Measurements from ENCODE around the gene GALNTL6. TPM values are rescaled to one million over a fixed set of nuclear protein-coding genes. Genes with fewer than 3 reads are reported as not detected.

GALNTL6 gene
- total RNA-seq, 1 donor from 2014 or later, result 0.10 TPM

GRCh38 chr4:172815499-172816164, 1002.4 kb downstream of the GALNTL6 start:
- H3K9me3 Mint-ChIP-seq (ENCODE audit: unreplicated experiment), result no peaks in the 10 kb centered on the region
- H3K4me1 Mint-ChIP-seq (ENCODE audit: unreplicated experiment), result no peaks in the 10 kb centered on the region
- peaks cover 2% of the 10 kb centered on the region for H3K27me3 Mint-ChIP-seq (ENCODE audit: unreplicated experiment)

GRCh38 chr4:172818901-172819300, 1005.7 kb downstream of the GALNTL6 start:
- H3K4me3 Mint-ChIP-seq (ENCODE audit: unreplicated experiment), result no peak overlapping the region
- DNase-seq (ENCODE audit: low spot score), result no peak
- no peaks in the 10 kb centered on the region for H3K4me1 Mint-ChIP-seq (ENCODE audit: unreplicated experiment)
- no peaks in the 10 kb centered on the region for H3K27me3 Mint-ChIP-seq (ENCODE audit: unreplicated experiment)
- no peak overlapping the region for H3K27ac Mint-ChIP-seq (ENCODE audit: unreplicated experiment)
- no peak for TF ChIP-seq CTCF (IDR thresholded peaks at IDR 0.05; ENCODE audit: unreplicated experiment)
- no peaks in the 10 kb centered on the region for H3K9me3 Mint-ChIP-seq (ENCODE audit: unreplicated experiment)
- H3K36me3 Mint-ChIP-seq (ENCODE audit: low read depth, unreplicated experiment), result no peaks in the 10 kb centered on the region

More at GRCh38 chr4:172815499-172816164, 1002.4 kb downstream of the GALNTL6 start:
- no peak overlapping the region for H3K27ac Mint-ChIP-seq (ENCODE audit: unreplicated experiment)
- no peak for DNase-seq (ENCODE audit: low spot score)
- TF ChIP-seq CTCF (IDR thresholded peaks at IDR 0.05; ENCODE audit: unreplicated experiment), result no peak
- H3K36me3 Mint-ChIP-seq (ENCODE audit: low read depth, unreplicated experiment), result no peaks in the 10 kb centered on the region
- no peak overlapping the region for H3K4me3 Mint-ChIP-seq (ENCODE audit: unreplicated experiment)

GRCh38 chr4:172819353-172819752, 1006.1 kb downstream of the GALNTL6 start:
- DNase-seq (ENCODE audit: low spot score), result no peak
- H3K4me3 Mint-ChIP-seq (ENCODE audit: unreplicated experiment), result no peak overlapping the region
- no peak overlapping the region for H3K27ac Mint-ChIP-seq (ENCODE audit: unreplicated experiment)
- no peaks in the 10 kb centered on the region for H3K36me3 Mint-ChIP-seq (ENCODE audit: low read depth, unreplicated experiment)
- no peaks in the 10 kb centered on the region for H3K27me3 Mint-ChIP-seq (ENCODE audit: unreplicated experiment)
- H3K4me1 Mint-ChIP-seq (ENCODE audit: unreplicated experiment), result no peaks in the 10 kb centered on the region
- TF ChIP-seq CTCF (IDR thresholded peaks at IDR 0.05; ENCODE audit: unreplicated experiment), result no peak
- no peaks in the 10 kb centered on the region for H3K9me3 Mint-ChIP-seq (ENCODE audit: unreplicated experiment)

GRCh38 chr4:172822331-172822730, 1009.1 kb downstream of the GALNTL6 start:
- TF ChIP-seq CTCF (IDR thresholded peaks at IDR 0.05; ENCODE audit: unreplicated experiment), result no peak
- no peaks in the 10 kb centered on the region for H3K27me3 Mint-ChIP-seq (ENCODE audit: unreplicated experiment)
- H3K9me3 Mint-ChIP-seq (ENCODE audit: unreplicated experiment), result no peaks in the 10 kb centered on the region
- H3K36me3 Mint-ChIP-seq (ENCODE audit: low read depth, unreplicated experiment), result no peaks in the 10 kb centered on the region
- H3K27ac Mint-ChIP-seq (ENCODE audit: unreplicated experiment), result no peak overlapping the region
- no peaks in the 10 kb centered on the region for H3K4me1 Mint-ChIP-seq (ENCODE audit: unreplicated experiment)
- H3K4me3 Mint-ChIP-seq (ENCODE audit: unreplicated experiment), result no peak overlapping the region
- DNase-seq (ENCODE audit: low spot score), result no peak

- TF ChIP-seq CTCF (IDR thresholded peaks at IDR 0.05; ENCODE audit: unreplicated experiment), result no peak
- no peak for DNase-seq (ENCODE audit: low spot score)
- Mint-ChIP-seq H3K27me3 (ENCODE audit: unreplicated experiment) (no peaks in the 10 kb centered on the region), H3K27ac (ENCODE audit: unreplicated experiment) (no peak overlapping the region), H3K36me3 (ENCODE audit: low read depth, unreplicated experiment) (no peaks in the 10 kb centered on the region), H3K9me3 (ENCODE audit: unreplicated experiment) (no peaks in the 10 kb centered on the region), H3K4me1 (ENCODE audit: unreplicated experiment) (no peaks in the 10 kb centered on the region), H3K4me3 (ENCODE audit: unreplicated experiment) (no peak overlapping the region)
Measured at GRCh38 chr4:172826346-172826745, 1013.1 kb downstream of the GALNTL6 start.
